ENCODE measurements around the gene FAM20A. TPM values are rescaled to one million over a fixed set of nuclear protein-coding genes. Genes with fewer than 3 reads are reported as not detected.

FAM20A gene
- total and polyA plus RNA-seq, 2 donors (not counting 1 experiment from before 2014, with no cell fraction given): not detected

- no peak overlapping the region for H3K4me3 Mint-ChIP-seq
- Histone ChIP-seq H3K27ac (ENCODE audit: low read length in 2 of 2) (no peak overlapping the region), H3K9me3 (ENCODE audit: control extremely low read depth in 1 of 3, control insufficient read depth in 2 of 3, insufficient read depth in 1 of 3, low read length in 2 of 3) (no peaks in the 10 kb centered on the region), H3K27me3 (replicated peaks in 1 of 4; ENCODE audit: control extremely low read depth in 1 of 4, control insufficient read depth in 3 of 4, insufficient read depth in 4 of 4, low read length in 3 of 4) (no peaks in the 10 kb centered on the region), H3K79me2 (ENCODE audit: control insufficient read depth, insufficient read depth, low read length) (no peaks in the 10 kb centered on the region), H3K4me2 (replicated peaks; ENCODE audit: low read depth, low read length, poor library complexity, severe bottlenecking) (no peak overlapping the region), H3K4me3 (ENCODE audit: control extremely low read depth in 1 of 5, extremely low read depth in 1 of 5, insufficient read depth in 1 of 5, low read depth in 2 of 5, low read length in 4 of 5) (no peak overlapping the region), H3K36me3 (replicated peaks in 1 of 2; ENCODE audit: control extremely low read depth in 1 of 2, control insufficient read depth in 1 of 2, extremely low read depth in 1 of 2, insufficient read depth in 2 of 2, low read length in 1 of 2) (peaks cover 16 to 68% of the 10 kb centered on the region in 2 experiments), H3K4me1 (ENCODE audit: control insufficient read depth in 2 of 2, insufficient read depth in 2 of 2, low read length in 2 of 2) (no peaks in the 10 kb centered on the region), H2AFZ (ENCODE audit: insufficient read depth, low read depth, low read length, poor library complexity, severe bottlenecking) (no peak overlapping the region), H3K9ac (ENCODE audit: low read length) (no peak overlapping the region), H4K20me1 (ENCODE audit: control insufficient read depth, insufficient read depth, low read length, poor library complexity, severe bottlenecking) (peaks cover 4% of the 10 kb centered on the region)
- ATAC-seq (ENCODE audit: low read depth): no peak
- no peak for DNase-seq
- no peaks in the 10 kb centered on the region for H3K9me3 Mint-ChIP-seq (ENCODE audit: insufficient read depth)
- CTCF ChIA-PET: interaction anchor here (0.6 to 1.2 kb wide), 3 partner anchors 36 to 705 kb away, joined by 3 to 4 read pairs (median 3); no protein-coding TSS in a partner anchor
- peaks cover 1% of the 10 kb centered on the region for H3K4me1 Mint-ChIP-seq
- POLR2A ChIA-PET: interaction anchor here (0.5 kb wide), 1 partner anchor 687 kb away, joined by 3 read pairs; no protein-coding TSS in a partner anchor
- WGBS (ENCODE audit: insufficient coverage): no CpG with 5 or more reads among the region's 6 CpGs
- TF ChIP-seq, protein P1, sequence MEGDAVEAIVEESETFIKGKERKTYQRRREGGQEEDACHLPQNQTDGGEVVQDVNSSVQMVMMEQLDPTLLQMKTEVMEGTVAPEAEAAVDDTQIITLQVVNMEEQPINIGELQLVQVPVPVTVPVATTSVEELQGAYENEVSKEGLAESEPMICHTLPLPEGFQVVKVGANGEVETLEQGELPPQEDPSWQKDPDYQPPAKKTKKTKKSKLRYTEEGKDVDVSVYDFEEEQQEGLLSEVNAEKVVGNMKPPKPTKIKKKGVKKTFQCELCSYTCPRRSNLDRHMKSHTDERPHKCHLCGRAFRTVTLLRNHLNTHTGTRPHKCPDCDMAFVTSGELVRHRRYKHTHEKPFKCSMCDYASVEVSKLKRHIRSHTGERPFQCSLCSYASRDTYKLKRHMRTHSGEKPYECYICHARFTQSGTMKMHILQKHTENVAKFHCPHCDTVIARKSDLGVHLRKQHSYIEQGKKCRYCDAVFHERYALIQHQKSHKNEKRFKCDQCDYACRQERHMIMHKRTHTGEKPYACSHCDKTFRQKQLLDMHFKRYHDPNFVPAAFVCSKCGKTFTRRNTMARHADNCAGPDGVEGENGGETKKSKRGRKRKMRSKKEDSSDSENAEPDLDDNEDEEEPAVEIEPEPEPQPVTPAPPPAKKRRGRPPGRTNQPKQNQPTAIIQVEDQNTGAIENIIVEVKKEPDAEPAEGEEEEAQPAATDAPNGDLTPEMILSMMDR (IDR thresholded peaks at IDR 0.05): peak; percentile 37
- no peak for TF ChIP-seq EZH2 (IDR thresholded peaks at IDR 0.05; ENCODE audit: borderline replicate concordance, insufficient read depth, low read depth, low read length, poor library complexity, severe bottlenecking)
- H3K27me3 Mint-ChIP-seq: no peaks in the 10 kb centered on the region
- intact Hi-C loops (cut with micrococcal nuclease): loop anchor here (5.0 kb wide), 1 partner anchor 713 kb away; no protein-coding TSS in a partner anchor
- H3K27ac Mint-ChIP-seq: no peak overlapping the region
Measured at GRCh38 chr17:68533887-68534694, 67.1 kb downstream of the FAM20A start.

GRCh38 chr17:68532826-68533225 is 68.3 kb downstream of the FAM20A start:
- peaks cover 4% of the 10 kb centered on the region for H4K20me1 ChIP-seq (ENCODE audit: control insufficient read depth, insufficient read depth, low read length, poor library complexity, severe bottlenecking)
- intact Hi-C loops (cut with micrococcal nuclease): loop anchor here (5.0 kb wide), 1 partner anchor 714 kb away; no protein-coding TSS in a partner anchor
- H3K4me2 ChIP-seq (replicated peaks; ENCODE audit: low read depth, low read length, poor library complexity, severe bottlenecking): no peak overlapping the region

More at GRCh38 chr17:68532826-68533225, 68.3 kb downstream of the FAM20A start:
- Mint-ChIP-seq H3K9me3 (ENCODE audit: insufficient read depth) (no peaks in the 10 kb centered on the region), H3K4me1 (no peaks in the 10 kb centered on the region), H3K4me3 (no peak overlapping the region), H3K27ac (no peak overlapping the region), H3K27me3 (no peaks in the 10 kb centered on the region)
- Histone ChIP-seq H3K4me3 (ENCODE audit: control extremely low read depth in 1 of 5, extremely low read depth in 1 of 5, insufficient read depth in 1 of 5, low read depth in 2 of 5, low read length in 4 of 5) (no peak overlapping the region), H3K9ac (ENCODE audit: low read length) (no peak overlapping the region), H3K4me1 (ENCODE audit: control insufficient read depth in 2 of 2, insufficient read depth in 2 of 2, low read length in 2 of 2) (no peaks in the 10 kb centered on the region), H2AFZ (ENCODE audit: insufficient read depth, low read depth, low read length, poor library complexity, severe bottlenecking) (no peak overlapping the region), H3K27me3 (replicated peaks in 1 of 4; ENCODE audit: control extremely low read depth in 1 of 4, control insufficient read depth in 3 of 4, insufficient read depth in 4 of 4, low read length in 3 of 4) (no peaks in the 10 kb centered on the region), H3K27ac (ENCODE audit: low read length in 2 of 2) (no peak overlapping the region), H3K9me3 (ENCODE audit: control extremely low read depth in 1 of 3, control insufficient read depth in 2 of 3, insufficient read depth in 1 of 3, low read length in 2 of 3) (no peaks in the 10 kb centered on the region), H3K36me3 (replicated peaks in 1 of 2; ENCODE audit: control extremely low read depth in 1 of 2, control insufficient read depth in 1 of 2, extremely low read depth in 1 of 2, insufficient read depth in 2 of 2, low read length in 1 of 2) (peaks cover 26 to 76% of the 10 kb centered on the region in 2 experiments), H3K79me2 (ENCODE audit: control insufficient read depth, insufficient read depth, low read length) (no peaks in the 10 kb centered on the region)
- ATAC-seq (ENCODE audit: low read depth) (no peak), DNase-seq (no peak)
- WGBS (ENCODE audit: insufficient coverage): no CpG with 5 or more reads among the region's 3 CpGs
- no peak for TF ChIP-seq EZH2 (IDR thresholded peaks at IDR 0.05; ENCODE audit: borderline replicate concordance, insufficient read depth, low read depth, low read length, poor library complexity, severe bottlenecking)
- TF ChIP-seq, protein P1 (IDR thresholded peaks at IDR 0.05): no peak
- ChIA-PET POLR2A (no interaction called here), CTCF (no interaction called here)

All from B cell (primary cell).